Liver (tissue), 3 donors: ENCODE measurements around the gene ENPP7.

Experiments used
- CTCF ChIP-seq: fragments of 150-350 bp; IDR thresholded peaks from 2 replicates; pipeline ENCODE4 v1.5.1; 2017; ENCODE audit warnings: improper control_type of control experiment, low read depth, low read length; ENCODE audit not compliant: missing input control
- EGR1 ChIP-seq, 2 donors: IDR thresholded peaks; 2 replicates each; pipeline ENCODE4 v1.6.1; 2016 to 2018; ENCODE audit warnings: antibody characterized with exemption in 2 of 2, low read depth in 2 of 2
- RAD21 ChIP-seq, 2 donors: IDR thresholded peaks; 2 replicates each; pipeline ENCODE4 v1.6.1; 2016; ENCODE audit warnings: antibody characterized with exemption in 2 of 2, mild to moderate bottlenecking in 2 of 2
- REST ChIP-seq: IDR thresholded peaks from 2 replicates; pipeline ENCODE4 v1.6.1; 2016; ENCODE audit warnings: antibody characterized with exemption, mild to moderate bottlenecking
- YY1 ChIP-seq: IDR thresholded peaks from 2 replicates; pipeline ENCODE4 v1.6.1; 2016; ENCODE audit warnings: antibody characterized with exemption, mild to moderate bottlenecking
- donor health status: healthy.
- donor health status: healthy.

- no peak for TF ChIP-seq CTCF
- no peak for TF ChIP-seq YY1
- no peak for TF ChIP-seq EGR1 (IDR thresholded peaks at IDR 0.05; ENCODE audit: low read depth in 2 of 2)
- no peak for TF ChIP-seq RAD21 (IDR thresholded peaks at IDR 0.05)
- no peak for TF ChIP-seq REST
Measured at GRCh38 chr17:79684132-79684985, 46.4 kb upstream of the ENPP7 start.
